HepG2 (cell line): ENCODE data around the gene CMKLR1. TPM values are rescaled to one million over a fixed set of nuclear protein-coding genes. Genes with fewer than 3 reads are reported as not detected.

ENCODE experiments used
- ATF7 ChIP-seq, 2 experiments: fragments of 450-650 bp in 1 of 2; sonication (generic) in 1 of 2; formaldehyde crosslinking in 1 of 2; IDR thresholded peaks; 2 replicates each; pipeline versions ENCODE4 v1.4.0 to v1.6.1; 2016 to 2020; ENCODE audit warnings: antibody characterized with exemption in 1 of 2, mild to moderate bottlenecking in 1 of 2, missing genetic modification reagents in 1 of 2
- CEBPG ChIP-seq: IDR thresholded peaks from 2 replicates; pipeline ENCODE4 v1.6.1; 2016
- HMGXB3 ChIP-seq: sonication (generic); formaldehyde crosslinking; IDR thresholded peaks from 2 replicates; pipeline ENCODE4 v1.4.0; 2020; ENCODE audit warnings: missing genetic modification reagents, borderline replicate concordance
- KLF6 ChIP-seq: IDR thresholded peaks from 2 replicates; pipeline ENCODE4 v1.8.0; 2016; ENCODE audit warnings: missing biosample characterization, missing genetic modification reagents
- MED13 ChIP-seq: sonication (generic); formaldehyde crosslinking; IDR thresholded peaks from 2 replicates; pipeline ENCODE4 v1.5.0; 2020; ENCODE audit warnings: missing genetic modification reagents
- NR3C1 ChIP-seq: sonication (generic); formaldehyde crosslinking; IDR thresholded peaks from 2 replicates; pipeline ENCODE4 v1.4.0; 2020; ENCODE audit warnings: missing genetic modification reagents
- RARA ChIP-seq: IDR thresholded peaks from 2 replicates; pipeline ENCODE4 v1.6.1; 2016; ENCODE audit warnings: missing genetic modification reagents, missing compliant biosample characterization
- SAP130 ChIP-seq: IDR thresholded peaks from 2 replicates; pipeline ENCODE4 v1.6.1; 2016; ENCODE audit warnings: low read depth
- SKIL ChIP-seq: sonication (generic); formaldehyde crosslinking; IDR thresholded peaks from 2 replicates; pipeline ENCODE4 v1.8.0; 2022; ENCODE audit warnings: missing genetic modification reagents, mild to moderate bottlenecking, moderate library complexity, borderline replicate concordance
- SNAPC4 ChIP-seq: sonication (generic); formaldehyde crosslinking; IDR thresholded peaks from 2 replicates; pipeline ENCODE4 v1.4.0; 2020; ENCODE audit warnings: mild to moderate bottlenecking, missing genetic modification reagents
- ZMYM3 ChIP-seq: sonication (generic); formaldehyde crosslinking; IDR thresholded peaks from 2 replicates; pipeline ENCODE4 v1.5.1; 2020; ENCODE audit warnings: mild to moderate bottlenecking, missing genetic modification reagents
- ZNF143 ChIP-seq: sonication (generic); formaldehyde crosslinking; IDR thresholded peaks from 2 replicates; pipeline ENCODE4 v1.4.0; 2020; ENCODE audit warnings: missing genetic modification reagents
- ZNF367 ChIP-seq: sonication (generic); formaldehyde crosslinking; IDR thresholded peaks from 2 replicates; pipeline ENCODE4 v1.4.0; 2020; ENCODE audit warnings: missing genetic modification reagents, borderline replicate concordance
- ZNF556 ChIP-seq: sonication (generic); formaldehyde crosslinking; IDR thresholded peaks from 2 replicates; pipeline ENCODE4 v1.4.0; 2020; ENCODE audit warnings: mild to moderate bottlenecking, missing genetic modification reagents, borderline replicate concordance
- ZNF704 ChIP-seq: sonication (generic); formaldehyde crosslinking; IDR thresholded peaks from 2 replicates; pipeline ENCODE4 v1.8.1; 2023; ENCODE audit warnings: mild to moderate bottlenecking, inconsistent platforms, moderate library complexity, missing genetic modification reagents, borderline replicate concordance
- polyA plus RNA-seq, 8 experiments: library from polyadenylated mRNA; depleted of rRNA in 3 of 8; stranded (reverse) in 7 of 8; unstranded in 1 of 8; fragments of >200 nt; fragmentation: Illumina TruSeq in 4 of 8; extraction: Trizol in 4 of 8; gene quantifications; 2 replicates each; pipeline versions ENCODE4 v1.2.1 to v1.2.3, GENCODE V29; 2011 to 2016; ENCODE audit warnings: low read depth in 4 of 8, missing spikeins in 1 of 8, mixed read lengths in 1 of 8; ENCODE audit not compliant: insufficient read depth in 1 of 8
- total RNA-seq, 5 experiments: library from RNA; depleted of rRNA; stranded (reverse); fragments of >200 nt; fragmentation: Illumina TruSeq; extraction: Trizol; gene quantifications; 2 replicates each; pipeline ENCODE4 v1.2.3, GENCODE V29; 2016; ENCODE audit warnings: low read depth in 1 of 5

CMKLR1 gene
- total and polyA plus RNA-seq, 2 of the 13 experiments (the other 11 are each of a cell fraction or from before 2014, with no cell fraction given) = not detected

GRCh38 chr12:108313606-108314351, 25.3 kb downstream of the CMKLR1 start (continued):
- TF ChIP-seq ZNF556 (CRISPR knock-in tag) (peak; percentile 51; the same call in 1 of the 2 replicates), ZMYM3 (CRISPR knock-in tag) (peak; percentile 96), HMGXB3 (CRISPR knock-in tag) (0 out of 2 replicates have a peak, but pooled peaks have one; percentile 27), NR3C1 (no peak), SAP130 (CRISPR knock-in tag) (peak; percentile 51), MED13 (CRISPR knock-in tag) (peak; percentile 58; the same call in 1 of the 2 replicates), ZNF704 (no peak), ZNF367 (CRISPR knock-in tag) (no peak), RARA (CRISPR knock-in tag) (peak; percentile 79), ATF7 (IDR thresholded peaks at IDR 0.05) (no peak), ATF7 (CRISPR knock-in tag; IDR thresholded peaks at IDR 0.05) (no peak), SKIL (CRISPR knock-in tag) (peak; percentile 73), CEBPG (CRISPR knock-in tag) (no peak), ZNF143 (0 out of 2 replicates have a peak, but pooled peaks have one; percentile 34), KLF6 (no peak), SNAPC4 (CRISPR knock-in tag) (no peak)
